GM10266 (cell line): ENCODE measurements around the gene KCND1.
A peak's percentile ranks its signal among the peaks of the same experiment; 100 is the strongest.

ENCODE experiments used
- DNase-seq: peaks from one replicate; pipeline ENCODE4 v3.0.0; 2012; ENCODE audit errors: extremely low spot score
- TF ChIP-seq, protein P1 (sequence below): IDR thresholded peaks from 2 replicates; pipeline ENCODE4 v1.5.1; 2012; ENCODE audit warnings: mild to moderate bottlenecking, low read depth; ENCODE audit not compliant: control insufficient read depth, insufficient read depth; ENCODE audit errors: missing control alignments

The KCND1 gene

DNA sequence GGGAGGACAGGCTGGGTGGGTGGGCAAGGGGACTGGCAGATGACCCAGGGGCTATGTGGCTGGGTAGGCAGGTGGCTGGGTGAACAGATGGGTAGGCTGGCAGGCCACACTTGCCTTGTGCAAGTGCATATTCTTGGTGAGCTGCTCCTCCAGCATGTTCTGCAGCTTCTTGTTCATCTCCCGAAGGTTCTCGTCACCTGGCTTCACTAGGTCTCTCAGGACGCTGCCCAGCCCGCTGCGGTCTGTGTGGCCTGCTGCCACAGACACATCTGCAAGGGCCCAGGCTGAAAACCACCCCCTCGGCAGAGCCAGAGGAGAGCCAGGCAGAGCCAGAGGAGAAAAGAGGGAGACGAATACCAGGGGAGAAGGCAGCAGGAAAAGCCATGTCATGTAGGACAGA is 3.4 kb upstream of the KCND1 start:
- TF ChIP-seq, protein P1, sequence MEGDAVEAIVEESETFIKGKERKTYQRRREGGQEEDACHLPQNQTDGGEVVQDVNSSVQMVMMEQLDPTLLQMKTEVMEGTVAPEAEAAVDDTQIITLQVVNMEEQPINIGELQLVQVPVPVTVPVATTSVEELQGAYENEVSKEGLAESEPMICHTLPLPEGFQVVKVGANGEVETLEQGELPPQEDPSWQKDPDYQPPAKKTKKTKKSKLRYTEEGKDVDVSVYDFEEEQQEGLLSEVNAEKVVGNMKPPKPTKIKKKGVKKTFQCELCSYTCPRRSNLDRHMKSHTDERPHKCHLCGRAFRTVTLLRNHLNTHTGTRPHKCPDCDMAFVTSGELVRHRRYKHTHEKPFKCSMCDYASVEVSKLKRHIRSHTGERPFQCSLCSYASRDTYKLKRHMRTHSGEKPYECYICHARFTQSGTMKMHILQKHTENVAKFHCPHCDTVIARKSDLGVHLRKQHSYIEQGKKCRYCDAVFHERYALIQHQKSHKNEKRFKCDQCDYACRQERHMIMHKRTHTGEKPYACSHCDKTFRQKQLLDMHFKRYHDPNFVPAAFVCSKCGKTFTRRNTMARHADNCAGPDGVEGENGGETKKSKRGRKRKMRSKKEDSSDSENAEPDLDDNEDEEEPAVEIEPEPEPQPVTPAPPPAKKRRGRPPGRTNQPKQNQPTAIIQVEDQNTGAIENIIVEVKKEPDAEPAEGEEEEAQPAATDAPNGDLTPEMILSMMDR = no peak
- DNase-seq = no peak

DNA sequence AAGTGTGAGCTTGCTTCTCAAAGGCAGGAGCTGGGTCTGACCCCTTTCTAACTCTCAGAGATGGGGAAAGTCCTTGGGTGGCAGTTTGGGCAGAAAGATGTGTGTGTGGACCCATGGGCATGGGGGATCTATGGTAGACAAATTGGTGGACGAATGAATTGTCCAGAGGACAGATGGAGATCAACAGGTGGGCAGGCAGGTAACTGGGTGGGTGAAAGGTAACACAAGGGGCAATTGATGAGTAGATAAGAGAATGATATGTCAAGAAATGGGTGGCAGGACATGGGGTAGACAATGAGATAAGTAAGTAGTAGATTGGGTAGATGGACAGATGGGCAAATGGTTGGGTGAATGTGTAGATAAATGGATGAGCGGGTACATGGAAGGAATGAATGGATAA is 2.9 kb upstream of the KCND1 start:
- DNase-seq = no peak
- TF ChIP-seq, protein P1 = no peak

DNA sequence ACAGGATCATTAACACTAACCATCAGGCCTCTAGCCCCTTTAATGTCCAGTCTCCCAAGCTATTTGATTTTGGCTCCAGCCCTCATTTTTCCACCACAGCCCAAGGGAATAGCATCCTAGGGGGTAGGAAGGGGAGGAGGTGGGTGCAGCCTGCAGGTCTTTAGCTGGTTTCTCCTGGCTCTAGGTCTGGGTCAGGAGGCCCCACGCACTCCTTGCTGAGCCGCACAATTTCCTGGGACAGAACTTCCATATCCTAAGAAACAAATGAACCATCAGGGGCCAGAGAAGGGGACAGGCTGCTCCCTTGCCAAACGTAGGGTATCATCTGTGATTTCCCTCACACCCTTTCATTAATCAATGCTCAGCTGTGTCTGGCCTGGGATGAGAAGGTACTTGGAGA is 2.4 kb upstream of the KCND1 start:
- TF ChIP-seq, protein P1 = no peak
- no peak for DNase-seq

DNA sequence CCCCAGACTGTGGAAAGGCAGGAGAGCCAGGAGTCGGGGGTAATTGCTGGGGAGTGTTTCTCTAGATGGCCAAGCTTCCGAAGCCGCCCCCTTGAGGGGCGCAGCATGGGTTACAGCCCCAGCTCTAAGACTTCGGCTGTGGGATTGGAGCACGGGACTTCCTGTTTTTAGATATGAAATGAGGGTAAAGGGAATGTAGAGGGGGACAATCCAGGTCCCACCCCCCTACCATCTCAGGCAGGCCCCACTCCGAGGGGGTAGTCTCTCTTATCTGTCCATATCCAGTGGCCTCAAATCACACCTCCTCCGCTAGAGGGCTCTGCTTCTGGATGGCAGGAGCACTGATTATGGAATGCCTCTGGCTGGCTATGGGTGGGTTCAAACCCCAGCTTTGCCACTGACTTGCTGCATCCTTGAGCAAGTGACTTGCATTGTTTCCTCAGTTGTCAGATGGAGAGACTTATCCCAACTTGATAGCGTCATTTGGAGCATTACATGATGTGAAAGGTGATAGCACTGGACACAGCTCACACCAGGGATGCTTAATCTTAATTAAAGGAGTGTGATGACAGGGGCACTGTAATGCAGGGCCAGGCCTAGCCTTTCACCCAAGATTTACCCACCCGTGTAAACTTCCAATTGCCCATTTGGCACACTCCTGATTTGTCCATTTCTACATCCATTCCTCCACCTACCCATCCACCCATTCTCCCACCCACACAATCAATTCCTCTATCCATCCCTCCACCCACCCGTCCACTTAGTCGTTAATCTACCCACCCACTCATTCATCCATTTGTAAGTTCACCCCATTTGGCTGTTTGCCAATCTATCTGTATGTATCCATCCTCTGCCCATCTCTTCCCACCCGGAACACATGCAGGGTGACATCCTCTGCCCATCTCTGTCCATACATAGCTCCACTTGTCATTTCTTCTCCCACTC is 848 bp upstream of the KCND1 start:
- DNase-seq = peak; percentile 45
- TF ChIP-seq, protein P1 = peak; percentile 56

DNA sequence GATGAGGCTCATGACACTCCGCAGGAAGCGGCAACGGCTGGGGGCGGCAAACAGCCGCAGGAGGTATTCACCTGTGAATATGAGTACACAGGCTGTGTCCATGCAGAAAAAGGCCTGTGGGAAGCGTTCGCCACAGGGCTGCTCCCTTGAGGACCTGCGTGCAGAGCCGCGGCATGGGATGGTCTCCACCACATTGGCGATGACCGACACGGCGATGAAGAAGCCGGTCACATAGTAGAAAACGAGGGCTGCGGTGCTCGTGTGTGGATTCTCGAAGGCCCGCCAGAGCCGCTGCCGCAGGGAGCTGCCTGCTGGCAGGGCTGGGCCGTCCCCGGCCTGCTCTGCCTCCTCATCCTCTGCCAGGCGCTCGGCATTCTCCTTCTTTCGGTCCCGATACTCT is 2.2 kb downstream of the KCND1 start:
- no peak for DNase-seq
- TF ChIP-seq, protein P1 = no peak

DNA sequence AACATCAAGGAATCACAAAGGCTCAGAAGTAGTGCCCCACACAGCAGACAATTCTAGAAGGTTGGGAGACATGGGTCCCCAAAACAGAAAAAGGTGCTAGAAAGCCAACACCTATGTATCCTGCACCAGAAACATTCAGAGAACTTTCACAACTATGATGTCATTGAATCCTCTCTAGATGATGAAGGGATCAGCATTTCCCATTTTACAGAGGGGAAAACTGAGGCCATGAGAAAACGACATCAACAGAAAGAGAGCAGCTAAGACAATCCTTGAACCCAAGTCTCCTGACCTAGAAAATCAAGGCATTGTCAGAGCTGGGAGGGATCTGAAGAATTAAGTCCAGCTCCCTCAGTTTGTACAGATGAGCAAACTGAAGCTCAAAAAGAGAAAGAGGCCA is 3.3 kb downstream of the KCND1 start:
- DNase-seq = no peak
- TF ChIP-seq, protein P1 = no peak
